AG10803 (cell line): ENCODE data around the gene SYT13.
"Not testable (repeated sequence)": the region's sequence is repeated elsewhere in the genome, so short reads cannot be mapped to it uniquely, and the experiment has no call there.

ENCODE experiments used
- DNase-seq: peaks from one replicate; pipeline ENCODE4 v3.0.0; 2010; ENCODE audit warnings: low read depth
- H3K4me3 ChIP-seq: 2 replicates; pipeline ENCODE4 v1.5.1; 2011; ENCODE audit warnings: mild to moderate bottlenecking, low read length, control low read depth
- TF ChIP-seq, protein P1 (sequence below): conservative IDR thresholded peaks from 2 replicates; pipeline ENCODE4 v1.5.1; 2011; ENCODE audit warnings: mild to moderate bottlenecking, low read length, control low read depth, inconsistent platforms

SYT13 gene

DNA sequence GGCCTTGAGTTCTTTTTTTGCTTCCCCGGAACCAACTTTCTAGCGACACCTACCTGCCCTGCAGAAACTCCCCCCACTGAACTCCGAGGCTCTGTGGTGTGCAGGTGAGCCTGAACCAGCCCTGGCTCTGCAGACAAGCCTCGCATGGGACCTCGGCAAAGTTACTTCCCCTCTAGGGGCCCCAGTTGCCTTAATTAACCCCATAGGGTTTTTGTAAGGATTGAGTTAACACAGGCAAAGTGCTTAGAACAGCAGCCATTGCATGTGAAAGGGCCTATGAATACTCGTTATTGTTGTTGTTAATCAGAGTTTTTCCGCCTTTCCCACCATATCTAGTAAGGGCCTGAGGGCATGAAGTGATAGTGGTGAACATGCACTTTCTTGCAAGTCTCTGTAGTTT is 12.6 kb upstream of the SYT13 start:
- no peak overlapping the region for H3K4me3 ChIP-seq
- TF ChIP-seq, protein P1, sequence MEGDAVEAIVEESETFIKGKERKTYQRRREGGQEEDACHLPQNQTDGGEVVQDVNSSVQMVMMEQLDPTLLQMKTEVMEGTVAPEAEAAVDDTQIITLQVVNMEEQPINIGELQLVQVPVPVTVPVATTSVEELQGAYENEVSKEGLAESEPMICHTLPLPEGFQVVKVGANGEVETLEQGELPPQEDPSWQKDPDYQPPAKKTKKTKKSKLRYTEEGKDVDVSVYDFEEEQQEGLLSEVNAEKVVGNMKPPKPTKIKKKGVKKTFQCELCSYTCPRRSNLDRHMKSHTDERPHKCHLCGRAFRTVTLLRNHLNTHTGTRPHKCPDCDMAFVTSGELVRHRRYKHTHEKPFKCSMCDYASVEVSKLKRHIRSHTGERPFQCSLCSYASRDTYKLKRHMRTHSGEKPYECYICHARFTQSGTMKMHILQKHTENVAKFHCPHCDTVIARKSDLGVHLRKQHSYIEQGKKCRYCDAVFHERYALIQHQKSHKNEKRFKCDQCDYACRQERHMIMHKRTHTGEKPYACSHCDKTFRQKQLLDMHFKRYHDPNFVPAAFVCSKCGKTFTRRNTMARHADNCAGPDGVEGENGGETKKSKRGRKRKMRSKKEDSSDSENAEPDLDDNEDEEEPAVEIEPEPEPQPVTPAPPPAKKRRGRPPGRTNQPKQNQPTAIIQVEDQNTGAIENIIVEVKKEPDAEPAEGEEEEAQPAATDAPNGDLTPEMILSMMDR = no peak
- DNase-seq = no peak

DNA sequence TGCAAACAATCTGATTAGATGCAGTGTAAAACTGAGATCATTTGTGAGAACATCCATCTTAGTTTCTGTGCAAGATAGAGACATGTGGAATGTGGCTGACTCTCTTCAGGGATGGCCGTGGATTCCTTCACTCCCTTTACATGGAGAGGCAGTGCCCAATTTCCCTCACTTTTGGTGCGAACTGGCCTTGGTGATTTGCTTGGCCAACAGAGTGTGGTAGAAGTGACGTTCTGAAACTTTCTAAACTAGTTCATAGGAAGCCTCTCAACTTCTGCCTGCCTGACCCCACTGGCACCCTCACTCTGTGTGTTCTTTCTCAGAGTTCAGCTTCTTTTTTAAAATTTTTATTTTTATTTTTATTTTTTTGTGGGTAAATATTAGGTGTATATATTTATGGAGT is 9.9 kb upstream of the SYT13 start:
- TF ChIP-seq, protein P1 = no peak
- H3K4me3 ChIP-seq = no peak overlapping the region
- no peak for DNase-seq

DNA sequence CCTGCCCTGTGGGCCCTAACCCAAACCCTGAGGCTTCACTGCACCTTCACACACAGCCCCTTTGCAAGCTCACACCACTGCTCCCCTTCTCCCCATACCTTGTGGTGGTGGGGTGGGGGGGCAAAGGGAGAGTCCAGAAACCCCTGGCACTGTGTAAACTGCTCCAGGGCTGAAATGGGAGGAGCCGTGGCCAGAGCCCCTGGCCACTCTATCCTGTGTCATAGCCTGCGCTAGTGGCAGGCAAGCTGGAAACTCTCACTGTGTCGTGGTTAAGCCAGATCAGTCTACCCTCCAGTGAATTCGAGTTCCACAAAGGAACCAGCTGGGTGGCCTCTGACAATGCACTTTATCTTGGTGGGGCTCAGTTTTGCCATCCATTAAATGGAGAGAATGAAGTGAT is 8.4 kb upstream of the SYT13 start:
- DNase-seq = no peak
- TF ChIP-seq, protein P1 = no peak
- H3K4me3 ChIP-seq = no peak overlapping the region

DNA sequence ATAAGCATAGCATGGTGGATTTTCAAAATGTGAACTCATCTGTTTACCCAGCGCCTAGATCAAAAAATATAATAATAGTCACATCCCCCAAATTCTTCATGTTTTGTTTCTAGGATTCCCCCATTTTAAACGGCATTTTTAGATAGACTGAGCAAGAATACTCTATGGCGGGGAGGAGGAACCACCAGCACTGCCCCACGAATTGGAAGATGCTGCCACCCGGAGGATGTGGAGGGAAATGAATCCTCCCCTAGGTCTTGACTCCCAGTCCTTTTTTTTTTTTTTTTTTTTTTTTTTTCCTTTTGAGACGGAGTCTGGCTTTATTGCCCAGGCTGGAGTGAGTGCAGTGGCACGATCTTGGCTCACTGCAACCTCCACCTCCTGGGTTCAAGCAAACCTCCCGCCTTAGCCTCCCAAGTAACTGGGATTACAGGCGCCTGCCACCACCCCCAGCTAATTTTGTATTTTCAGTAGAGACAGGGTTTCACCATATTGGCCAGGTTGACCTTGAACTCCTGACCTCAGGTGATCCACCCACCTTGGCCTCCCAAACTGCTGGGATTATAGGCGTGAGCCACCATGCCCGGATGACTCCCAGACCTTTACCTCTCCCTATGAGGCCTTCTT is 7.5 kb upstream of the SYT13 start:
- H3K4me3 ChIP-seq = not testable (repeated sequence)
- TF ChIP-seq, protein P1 = peak; percentile 73
- DNase-seq = peak; percentile 80

DNA sequence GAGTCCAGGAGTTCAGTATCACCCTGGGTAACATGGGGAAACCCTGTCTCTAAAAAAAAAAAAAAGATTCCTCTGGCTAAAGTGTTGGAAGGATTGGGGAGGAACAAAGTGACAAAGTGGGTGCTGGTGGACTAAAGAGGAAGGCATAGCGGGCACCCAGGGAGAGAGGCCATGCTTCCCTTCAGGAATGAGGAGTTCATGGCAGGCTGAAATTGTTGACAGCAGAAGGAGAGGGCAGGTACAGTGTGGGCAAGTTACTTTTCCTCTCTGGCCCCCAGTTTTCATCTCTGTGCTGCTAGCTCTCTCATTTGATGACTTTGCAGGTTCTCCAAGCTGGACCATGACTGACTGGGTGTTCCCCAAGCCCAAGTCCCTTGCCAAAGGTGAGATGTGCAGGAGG is 4.4 kb upstream of the SYT13 start:
- TF ChIP-seq, protein P1 = no peak
- DNase-seq = no peak
- no peak overlapping the region for H3K4me3 ChIP-seq

DNA sequence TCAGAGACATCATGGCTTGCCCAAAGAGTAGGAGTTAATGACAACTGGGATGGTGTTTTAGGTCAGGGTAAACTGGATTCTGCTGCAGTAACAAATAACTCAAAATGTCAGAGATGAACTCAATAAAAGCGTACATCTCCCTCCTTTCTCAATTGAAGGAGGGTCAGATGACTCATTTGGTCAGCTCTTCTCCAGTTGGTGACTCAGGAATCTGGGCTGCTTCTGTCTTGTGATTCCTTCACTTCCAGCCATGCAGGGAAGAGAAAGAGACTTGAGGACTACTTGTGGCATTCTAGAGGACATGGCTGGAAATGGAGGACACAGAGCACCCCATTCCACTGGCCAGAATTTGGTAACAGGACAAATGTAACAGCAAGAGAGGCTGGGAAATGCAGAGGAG is 3.2 kb upstream of the SYT13 start:
- TF ChIP-seq, protein P1 = no peak
- peak; percentile 27 for DNase-seq
- no peak overlapping the region for H3K4me3 ChIP-seq

DNA sequence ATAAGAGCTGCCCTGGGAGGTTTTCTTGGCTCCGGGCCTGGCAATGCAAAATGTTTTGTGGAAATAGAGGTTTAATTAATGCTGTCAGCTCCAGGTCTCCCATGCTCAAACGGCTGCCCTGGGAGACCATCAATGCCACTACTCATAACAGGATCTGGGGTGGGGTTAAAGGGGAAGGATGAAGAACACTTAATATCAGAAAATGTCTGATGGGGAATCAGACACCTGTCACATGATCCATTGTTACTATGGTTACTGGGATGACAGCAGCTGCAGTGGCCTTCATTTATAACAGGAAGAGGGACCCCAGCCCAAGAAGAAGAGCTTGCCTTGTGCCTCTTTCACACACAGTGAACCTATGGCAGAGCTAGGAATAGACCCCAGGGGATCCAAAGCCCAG is 2.2 kb upstream of the SYT13 start:
- DNase-seq = no peak
- TF ChIP-seq, protein P1 = no peak
- H3K4me3 ChIP-seq = no peak overlapping the region
